Measurements from ENCODE around the gene GPBP1L1.
"Not testable (repeated sequence)": the region's sequence is repeated elsewhere in the genome, so short reads cannot be mapped to it uniquely, and the experiment has no call there.

- not testable (repeated sequence) for TF ChIP-seq CTCF, POLR2A (IDR thresholded peaks at IDR 0.05)
These were observed 39.7 kb upstream of the GPBP1L1 start for GRCh38 chr1:45726007-45726406.

All from ovary (tissue), 3 donors.